RWPE2 (cell line): ENCODE data around the gene ADAMTSL2.

Experiments
- ATAC-seq: fragments of 200-7000 bp; cut with Tn5 transposase; 3 replicates; pipeline ENCODE4 v1.9.1; 2021; ENCODE audit warnings: low read depth
- DNase-seq: peaks from one replicate; pipeline ENCODE4 v3.0.0-alpha.2; 2020; ENCODE audit warnings: low spot score
- H3K27ac ChIP-seq: fragments of 450-650 bp; 2 replicates; pipeline ENCODE4 v1.5.1; 2017; ENCODE audit warnings: mild to moderate bottlenecking; ENCODE audit not compliant: poor library complexity, severe bottlenecking
- H3K27me3 ChIP-seq: fragments of 250-450 bp; sonication (Bioruptor Pico); 2 replicates; pipeline ENCODE4 v1.5.1; 2021; ENCODE audit warnings: mild to moderate bottlenecking, moderate library complexity; ENCODE audit not compliant: insufficient read depth, poor library complexity, severe bottlenecking
- H3K36me3 ChIP-seq: fragments of 250-450 bp; sonication (Bioruptor Pico); 2 replicates; pipeline ENCODE4 v1.5.1; 2020; ENCODE audit warnings: low read depth, mild to moderate bottlenecking, moderate library complexity
- H3K4me1 ChIP-seq: fragments of 250-450 bp; sonication (Bioruptor Pico); 2 replicates; pipeline ENCODE4 v1.5.1; 2021; ENCODE audit warnings: mild to moderate bottlenecking, moderate library complexity; ENCODE audit not compliant: insufficient read depth, poor library complexity, severe bottlenecking
- H3K4me3 ChIP-seq: fragments of 250-450 bp; sonication (Bioruptor Pico); 2 replicates; pipeline ENCODE4 v1.5.1; 2021; ENCODE audit warnings: mild to moderate bottlenecking, moderate library complexity; ENCODE audit not compliant: severe bottlenecking
- H3K9me3 ChIP-seq: fragments of 250-450 bp; sonication (Bioruptor Pico); 2 replicates; pipeline ENCODE4 v1.5.1; 2021; ENCODE audit warnings: mild to moderate bottlenecking, moderate library complexity; ENCODE audit not compliant: severe bottlenecking
- TF ChIP-seq, protein P1 (sequence below): fragments of 450-650 bp; IDR thresholded peaks from one replicate; pipeline ENCODE4 v1.5.1; 2017; ENCODE audit warnings: mild to moderate bottlenecking, moderate library complexity; ENCODE audit not compliant: poor library complexity, severe bottlenecking

The ADAMTSL2 gene

DNA sequence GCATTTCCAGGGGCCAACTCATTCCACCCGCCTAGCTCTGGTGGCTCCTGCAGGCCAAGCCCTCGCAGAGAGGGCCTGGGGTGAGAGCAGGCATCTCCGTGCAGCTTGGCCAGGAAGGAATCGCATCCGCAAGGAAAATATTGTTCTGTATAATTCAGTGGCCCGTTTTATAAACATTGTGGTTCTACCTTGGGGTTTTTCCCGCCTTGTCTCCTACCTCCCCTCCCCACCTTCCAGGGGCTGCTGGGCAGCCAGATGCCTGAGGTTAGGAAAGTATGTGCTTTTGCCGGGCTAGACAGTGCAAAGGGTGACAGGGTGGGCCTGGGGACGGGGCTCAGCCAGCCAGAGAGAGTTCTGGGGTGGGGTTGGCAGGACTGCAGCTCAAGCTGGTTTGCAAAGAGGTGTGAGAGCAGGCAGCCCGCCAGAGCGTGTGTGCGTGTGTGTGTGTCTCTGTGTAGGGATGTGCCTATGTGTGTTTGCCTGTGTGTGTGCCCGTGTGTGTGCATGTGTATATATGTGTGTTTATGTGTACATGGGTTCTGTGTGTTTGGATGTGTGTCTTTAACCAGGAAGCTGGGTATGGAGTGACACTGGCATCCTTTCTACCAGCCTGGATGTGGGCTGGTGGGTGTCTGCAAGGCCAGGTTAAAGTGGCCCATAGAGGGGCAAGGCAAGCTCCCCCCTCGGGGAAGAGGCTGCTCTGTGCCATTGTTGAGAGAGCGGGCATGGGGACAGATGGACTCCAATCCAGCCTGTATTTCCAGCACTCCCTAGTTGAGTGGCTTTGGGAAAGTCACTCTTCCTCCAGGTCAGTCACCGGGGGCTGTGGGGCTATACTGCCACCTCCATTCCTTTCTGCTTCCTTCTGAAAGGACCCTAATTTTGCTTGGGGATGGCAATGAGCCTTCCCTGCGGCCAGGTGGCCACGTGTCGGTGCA, 45.0 kb upstream of the ADAMTSL2 start:
- Histone ChIP-seq H3K27me3 (no peaks in the 10 kb centered on the region), H3K27ac (no peak overlapping the region), H3K9me3 (no peaks in the 10 kb centered on the region), H3K36me3 (no peaks in the 10 kb centered on the region), H3K4me3 (no peak overlapping the region), H3K4me1 (no peaks in the 10 kb centered on the region)
- TF ChIP-seq, protein P1, sequence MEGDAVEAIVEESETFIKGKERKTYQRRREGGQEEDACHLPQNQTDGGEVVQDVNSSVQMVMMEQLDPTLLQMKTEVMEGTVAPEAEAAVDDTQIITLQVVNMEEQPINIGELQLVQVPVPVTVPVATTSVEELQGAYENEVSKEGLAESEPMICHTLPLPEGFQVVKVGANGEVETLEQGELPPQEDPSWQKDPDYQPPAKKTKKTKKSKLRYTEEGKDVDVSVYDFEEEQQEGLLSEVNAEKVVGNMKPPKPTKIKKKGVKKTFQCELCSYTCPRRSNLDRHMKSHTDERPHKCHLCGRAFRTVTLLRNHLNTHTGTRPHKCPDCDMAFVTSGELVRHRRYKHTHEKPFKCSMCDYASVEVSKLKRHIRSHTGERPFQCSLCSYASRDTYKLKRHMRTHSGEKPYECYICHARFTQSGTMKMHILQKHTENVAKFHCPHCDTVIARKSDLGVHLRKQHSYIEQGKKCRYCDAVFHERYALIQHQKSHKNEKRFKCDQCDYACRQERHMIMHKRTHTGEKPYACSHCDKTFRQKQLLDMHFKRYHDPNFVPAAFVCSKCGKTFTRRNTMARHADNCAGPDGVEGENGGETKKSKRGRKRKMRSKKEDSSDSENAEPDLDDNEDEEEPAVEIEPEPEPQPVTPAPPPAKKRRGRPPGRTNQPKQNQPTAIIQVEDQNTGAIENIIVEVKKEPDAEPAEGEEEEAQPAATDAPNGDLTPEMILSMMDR, result no peak
- no peak for ATAC-seq
- no peak for DNase-seq

DNA sequence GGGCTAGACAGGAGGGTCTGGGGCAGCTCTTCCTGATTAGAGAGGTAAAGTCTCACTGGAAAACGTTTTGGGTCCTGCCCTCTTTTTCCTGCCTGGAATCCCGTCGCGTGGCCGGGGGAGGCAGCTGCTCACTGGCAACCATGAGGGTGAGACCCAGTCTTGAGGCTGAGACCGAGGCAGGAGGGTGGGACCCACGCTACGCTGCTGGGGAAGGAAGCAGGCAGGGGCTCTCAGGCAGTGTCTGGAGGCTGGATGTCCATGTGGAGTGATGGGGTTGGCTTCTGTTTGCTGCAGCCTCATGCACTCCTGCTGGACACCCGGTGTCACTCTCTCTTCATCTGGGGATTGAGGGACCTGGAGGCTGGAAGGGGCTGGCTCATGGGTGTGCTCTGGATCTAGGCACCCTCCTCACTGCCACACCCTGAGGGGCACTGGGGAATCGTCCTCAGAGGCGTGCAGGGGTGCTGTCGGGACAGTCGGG, 44.3 kb upstream of the ADAMTSL2 start:
- Histone ChIP-seq H3K4me1 (no peaks in the 10 kb centered on the region), H3K9me3 (no peaks in the 10 kb centered on the region), H3K36me3 (no peaks in the 10 kb centered on the region), H3K27me3 (no peaks in the 10 kb centered on the region), H3K4me3 (no peak overlapping the region), H3K27ac (no peak overlapping the region)
- TF ChIP-seq, protein P1, result no peak
- no peak for ATAC-seq
- no peak for DNase-seq

DNA sequence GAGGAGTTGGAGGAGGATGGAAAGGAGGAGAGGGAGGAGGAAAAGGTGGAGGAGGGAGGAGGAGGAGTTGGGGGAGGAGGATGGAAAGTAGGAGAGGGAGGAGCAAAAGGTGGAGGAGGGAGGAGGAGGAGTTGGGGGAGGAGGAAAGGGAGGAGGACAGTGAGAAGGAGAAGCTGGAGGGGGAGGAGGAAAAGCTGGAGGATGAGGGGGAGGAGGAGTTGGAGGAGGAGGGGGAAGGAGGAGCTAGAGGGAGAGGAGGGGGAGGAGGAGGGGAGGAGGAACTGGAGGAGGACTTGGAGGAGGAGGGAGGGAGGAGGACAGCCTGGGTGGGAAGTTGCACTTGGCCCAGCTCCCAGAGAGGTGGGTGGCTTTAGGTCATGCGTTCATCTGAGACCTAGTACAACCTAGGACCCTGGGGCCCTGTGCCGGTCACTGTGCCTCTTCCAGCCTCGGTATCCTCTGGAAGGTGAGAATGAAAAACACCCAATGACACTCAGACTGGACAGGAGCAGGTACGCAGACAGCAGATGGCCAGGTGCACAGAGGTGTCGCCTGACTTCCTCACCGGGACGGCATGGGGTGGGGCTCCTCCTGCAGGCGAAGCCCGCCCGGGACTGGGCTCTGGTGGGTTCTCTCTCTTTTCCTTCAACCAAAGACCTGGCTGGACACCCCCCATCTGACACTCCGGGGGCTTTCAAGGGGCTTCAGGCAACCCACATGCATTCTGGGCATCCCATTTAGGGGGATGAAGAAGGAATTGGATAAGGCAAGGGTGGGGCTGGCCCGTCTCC, 43.4 kb upstream of the ADAMTSL2 start:
- Histone ChIP-seq H3K27me3 (no peaks in the 10 kb centered on the region), H3K4me3 (no peak overlapping the region), H3K27ac (no peak overlapping the region), H3K36me3 (no peaks in the 10 kb centered on the region), H3K4me1 (no peaks in the 10 kb centered on the region), H3K9me3 (no peaks in the 10 kb centered on the region)
- DNase-seq, result no peak
- TF ChIP-seq, protein P1, result no peak
- ATAC-seq, result no peak

DNA sequence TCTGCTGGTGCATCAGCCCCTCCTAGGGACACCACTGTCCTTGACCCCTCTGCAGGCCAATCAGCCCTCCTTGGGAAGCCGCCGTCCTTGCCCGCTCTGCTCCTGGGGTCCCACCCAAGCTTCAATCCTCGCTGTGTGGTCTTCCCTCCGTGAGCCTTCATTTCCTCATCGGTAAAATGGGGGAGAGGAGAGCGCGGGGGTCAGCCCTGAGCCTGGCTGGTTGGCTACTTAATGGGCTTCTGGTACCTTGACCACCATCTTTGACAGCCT, 42.9 kb upstream of the ADAMTSL2 start:
- TF ChIP-seq, protein P1, result no peak

More for the DNA sequence above, 42.9 kb upstream of the ADAMTSL2 start:
- Histone ChIP-seq H3K27me3 (no peaks in the 10 kb centered on the region), H3K9me3 (no peaks in the 10 kb centered on the region), H3K27ac (no peak overlapping the region), H3K4me3 (no peak overlapping the region), H3K36me3 (no peaks in the 10 kb centered on the region), H3K4me1 (no peaks in the 10 kb centered on the region)
- DNase-seq, result no peak
- no peak for ATAC-seq
